Activated T-cell treated with anti-CD3 and anti-CD28 coated beads, Interleukin-2, amount 50 U/mL, for 4 hours (primary cell): Measurements from ENCODE around the gene TENM4. TPM values are rescaled to one million over a fixed set of nuclear protein-coding genes. Genes with fewer than 3 reads are reported as not detected.

Source experiments
- ATAC-seq, 2 donors: fragments of 200-7000 bp; cut with Tn5 transposase; one replicate each; pipeline ENCODE4 v1.10.0; 2021
- DNase-seq: peaks from one replicate; pipeline ENCODE4 v3.0.0-alpha.2; 2020
- H3K27me3 Mint-ChIP-seq: one replicate; pipeline ENCODE4 v1.8.0; 2021; ENCODE audit warnings: low read depth, mixed read lengths
- H3K36me3 Mint-ChIP-seq: one replicate; pipeline ENCODE4 v1.8.0; 2022; ENCODE audit warnings: mixed read lengths; ENCODE audit not compliant: insufficient read depth
- H3K4me1 Mint-ChIP-seq: one replicate; pipeline ENCODE4 v1.8.0; 2021; ENCODE audit warnings: low read depth, mixed read lengths
- H3K4me3 Mint-ChIP-seq: one replicate; pipeline ENCODE4 v1.8.0; 2021; ENCODE audit warnings: mild to moderate bottlenecking, moderate library complexity, mixed read lengths
- H3K9me3 Mint-ChIP-seq: one replicate; pipeline ENCODE4 v1.8.0; 2021; ENCODE audit warnings: mixed read lengths
- total RNA-seq, 3 donors: library from RNA; stranded (reverse); gene quantifications; one replicate each; pipeline ENCODE4 v1.2.1, GENCODE V29; 2021

TENM4 gene
- total RNA-seq, 3 donors from 2014 or later = 0.10 to 0.30 TPM; not detected in 1

DNA sequence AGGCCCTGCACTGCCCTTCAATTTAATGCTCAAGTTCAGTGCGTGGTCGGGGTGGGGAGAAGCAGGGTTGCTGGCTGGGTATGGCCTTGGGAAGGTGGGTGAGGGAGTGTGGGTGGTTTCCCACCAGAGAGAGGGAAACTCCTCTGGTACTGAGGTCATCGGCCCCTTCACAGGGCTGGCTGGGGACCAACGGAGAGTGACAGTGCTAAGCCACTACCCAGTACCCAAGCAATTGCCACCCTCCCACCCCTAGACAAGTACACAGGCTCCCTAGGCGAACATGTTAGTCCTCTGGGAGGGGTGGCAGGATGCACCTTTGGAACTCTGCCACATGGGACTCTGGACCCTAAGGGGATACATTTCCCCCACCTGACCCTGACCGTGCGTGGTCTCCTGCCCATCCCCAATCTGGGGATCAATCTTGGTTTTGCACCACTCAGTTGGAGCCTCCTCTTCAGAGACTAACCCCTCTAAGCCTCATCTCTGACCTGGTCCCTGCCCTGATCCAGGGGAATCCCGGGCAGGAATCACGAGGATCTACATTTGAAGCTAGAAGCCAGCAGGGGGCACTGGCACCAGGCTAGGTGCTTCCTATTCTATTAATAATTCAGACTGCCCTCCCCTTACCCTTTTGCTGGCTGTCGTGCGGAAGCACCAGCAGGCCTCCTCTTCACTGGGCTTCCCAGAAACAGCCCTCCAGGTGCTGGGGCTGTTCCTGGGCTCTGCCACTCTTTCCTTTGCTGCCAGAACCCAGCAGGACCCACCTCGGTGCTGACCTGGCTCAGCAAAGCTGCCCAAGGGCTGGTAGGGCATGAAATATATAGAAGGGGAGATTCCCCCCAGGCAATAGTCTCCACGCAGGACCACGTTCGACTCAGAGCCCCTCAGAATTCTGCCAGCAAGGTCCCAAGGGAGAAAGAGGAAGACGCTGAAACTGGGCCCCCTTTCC is 377.7 kb downstream of the TENM4 start:
- no peaks in the 10 kb centered on the region for H3K4me1 Mint-ChIP-seq
- DNase-seq (no peak), ATAC-seq (no peak)
- H3K27me3 Mint-ChIP-seq = no peaks in the 10 kb centered on the region
- H3K36me3 Mint-ChIP-seq = no peaks in the 10 kb centered on the region
- H3K4me3 Mint-ChIP-seq = no peak overlapping the region
- H3K9me3 Mint-ChIP-seq = no peaks in the 10 kb centered on the region

DNA sequence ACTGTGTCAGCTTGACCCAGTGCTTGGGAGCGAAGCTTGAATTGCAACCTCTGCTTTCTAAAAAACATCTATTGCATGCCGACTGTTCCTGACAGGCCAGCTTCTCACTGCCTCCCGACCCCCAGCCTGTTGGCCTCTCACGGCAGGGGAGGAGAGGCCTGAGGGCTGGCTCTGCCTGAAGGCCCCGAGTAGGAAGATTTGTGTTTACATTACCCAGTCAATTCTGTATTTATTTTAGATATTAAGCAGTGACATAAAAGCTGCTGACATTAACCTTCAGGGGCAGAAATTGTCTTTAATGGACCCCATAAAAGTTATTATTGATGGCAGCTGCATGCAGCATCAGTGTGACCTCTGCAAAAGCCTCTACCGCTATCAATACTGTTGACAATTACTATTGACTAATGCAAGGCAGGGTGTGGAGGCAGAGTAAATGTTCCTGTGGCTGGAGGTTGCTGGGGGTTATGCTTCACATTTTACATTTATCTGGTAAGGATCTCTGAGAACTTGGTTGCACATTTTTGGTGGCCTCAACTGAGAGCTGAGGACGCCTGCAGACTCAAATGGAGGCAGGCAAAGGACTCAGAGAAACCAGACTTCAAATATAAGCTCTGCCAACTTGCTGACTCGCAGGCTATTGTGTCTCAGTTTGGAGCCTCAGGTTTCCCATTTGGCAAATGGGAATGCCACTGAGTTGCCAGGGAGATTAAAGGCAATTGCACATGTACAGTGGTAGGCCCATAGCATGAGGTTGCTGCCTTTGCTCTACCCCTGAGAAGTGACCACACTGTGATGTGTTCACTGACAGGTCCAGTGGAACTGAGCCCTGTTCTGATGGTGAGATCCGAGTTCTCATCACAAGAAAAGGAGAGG is 380.5 kb downstream of the TENM4 start:
- Mint-ChIP-seq H3K4me3 (no peak overlapping the region), H3K27me3 (no peaks in the 10 kb centered on the region), H3K4me1 (no peaks in the 10 kb centered on the region), H3K36me3 (no peaks in the 10 kb centered on the region), H3K9me3 (no peaks in the 10 kb centered on the region)
- ATAC-seq (no peak), DNase-seq (no peak)

DNA sequence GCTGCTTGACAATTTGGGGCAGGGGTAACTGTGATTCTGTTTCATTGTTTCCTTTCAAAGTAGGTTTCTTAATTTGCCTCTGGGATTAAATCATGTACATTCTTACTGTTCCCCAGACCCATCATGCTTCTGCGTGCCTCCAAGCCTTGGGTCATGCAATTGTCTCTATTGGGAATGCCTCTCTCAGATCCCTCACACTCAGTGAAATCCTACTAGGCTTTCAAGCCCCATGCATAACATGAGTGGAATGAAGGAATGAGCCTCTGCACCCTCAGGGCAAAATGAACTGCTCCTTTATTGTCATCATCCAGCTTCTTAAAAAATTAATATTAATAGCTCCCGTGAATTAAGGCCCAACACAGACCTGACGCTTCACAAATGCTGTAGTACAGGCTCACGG is 381.7 kb downstream of the TENM4 start:
- Mint-ChIP-seq H3K9me3 (no peaks in the 10 kb centered on the region), H3K27me3 (no peaks in the 10 kb centered on the region), H3K36me3 (no peaks in the 10 kb centered on the region), H3K4me3 (no peak overlapping the region), H3K4me1 (no peaks in the 10 kb centered on the region)
- DNase-seq = no peak
- no peak for ATAC-seq

DNA sequence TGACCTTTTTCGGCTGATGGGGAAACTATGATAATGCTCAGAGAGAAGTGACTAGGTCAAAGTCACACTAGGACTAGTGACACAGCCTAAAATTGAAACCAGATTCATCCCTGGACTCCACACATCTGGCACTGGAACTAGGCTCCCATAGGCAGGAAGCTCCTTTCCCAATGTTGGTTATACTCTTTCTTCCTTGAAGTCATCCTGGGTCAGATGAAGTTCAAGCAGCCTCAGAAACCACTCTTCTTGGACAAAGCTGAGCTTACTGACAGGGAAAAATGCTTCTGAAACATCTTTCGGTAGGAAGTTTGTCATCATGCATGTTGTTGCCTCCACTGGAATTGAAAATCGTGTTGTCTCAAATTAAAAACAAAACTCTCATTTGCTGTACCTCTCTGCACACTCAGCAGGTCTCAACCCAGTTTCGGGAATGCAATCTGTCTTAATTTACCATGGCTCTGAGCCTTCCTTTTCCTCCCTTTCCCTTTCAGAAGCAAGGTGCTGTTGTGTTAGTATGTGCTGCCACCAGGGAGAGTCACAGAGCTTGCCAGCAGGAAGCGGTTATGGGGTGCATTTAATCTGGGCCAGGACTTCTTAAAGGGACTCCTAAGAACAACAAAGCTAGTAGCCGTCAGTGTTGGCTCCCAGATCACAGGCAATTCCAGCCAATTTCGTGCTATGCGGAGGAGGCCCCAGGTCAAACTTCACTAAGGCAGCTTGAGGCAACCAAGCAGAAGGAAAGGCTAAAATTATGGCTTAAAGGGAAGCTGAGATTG is 384.8 kb downstream of the TENM4 start:
- no peak for ATAC-seq
- no peaks in the 10 kb centered on the region for H3K27me3 Mint-ChIP-seq
- H3K36me3 Mint-ChIP-seq = no peaks in the 10 kb centered on the region
- H3K9me3 Mint-ChIP-seq = no peaks in the 10 kb centered on the region
- no peak for DNase-seq
- H3K4me3 Mint-ChIP-seq = no peak overlapping the region
- H3K4me1 Mint-ChIP-seq = no peaks in the 10 kb centered on the region

DNA sequence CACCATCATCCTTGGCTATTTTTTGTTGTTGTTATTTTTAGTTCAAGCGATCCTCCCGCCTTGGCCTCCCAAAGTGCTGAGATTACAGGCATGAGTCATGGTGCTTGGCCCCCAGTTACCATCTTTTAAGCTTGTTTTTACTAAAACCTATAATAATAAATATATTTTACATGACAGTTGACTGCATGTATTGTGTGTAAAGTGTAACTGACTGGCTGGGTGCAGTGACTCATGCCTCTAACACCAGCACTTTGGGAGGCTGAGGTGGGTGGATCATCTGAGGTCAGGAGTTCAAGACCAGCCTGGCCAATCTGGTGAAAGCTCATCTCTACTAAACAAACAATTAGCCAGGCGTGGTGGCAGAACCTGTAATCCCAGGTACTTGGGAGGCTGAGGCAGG is 386.2 kb downstream of the TENM4 start:
- Mint-ChIP-seq H3K4me1 (no peaks in the 10 kb centered on the region), H3K9me3 (no peaks in the 10 kb centered on the region), H3K36me3 (no peaks in the 10 kb centered on the region), H3K27me3 (peaks cover 3% of the 10 kb centered on the region), H3K4me3 (no peak overlapping the region)
- ATAC-seq (no peak), DNase-seq (no peak)

DNA sequence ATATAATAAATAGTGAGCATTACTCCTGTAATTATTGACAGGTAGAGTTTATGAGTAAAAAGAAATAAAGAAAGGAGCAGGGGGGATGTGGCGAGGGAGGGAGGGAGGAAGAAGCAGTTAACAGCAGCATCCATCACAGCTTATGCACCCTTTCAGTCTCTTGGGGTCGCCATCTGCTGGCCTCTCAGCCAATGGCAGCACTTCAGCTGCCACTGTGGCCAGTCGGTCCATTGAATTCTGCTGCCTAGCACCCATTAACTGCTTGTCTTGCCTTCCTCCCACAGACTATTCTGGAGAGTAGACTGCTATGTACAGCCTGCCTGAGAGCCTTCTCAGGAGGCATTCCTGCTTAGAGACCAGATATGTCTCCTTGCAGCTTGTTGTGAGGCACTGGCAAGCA is 388.3 kb downstream of the TENM4 start:
- Mint-ChIP-seq H3K36me3 (no peaks in the 10 kb centered on the region), H3K4me1 (no peaks in the 10 kb centered on the region), H3K4me3 (no peak overlapping the region), H3K9me3 (no peaks in the 10 kb centered on the region), H3K27me3 (peaks cover 3% of the 10 kb centered on the region)
- DNase-seq (no peak), ATAC-seq (no peak)

DNA sequence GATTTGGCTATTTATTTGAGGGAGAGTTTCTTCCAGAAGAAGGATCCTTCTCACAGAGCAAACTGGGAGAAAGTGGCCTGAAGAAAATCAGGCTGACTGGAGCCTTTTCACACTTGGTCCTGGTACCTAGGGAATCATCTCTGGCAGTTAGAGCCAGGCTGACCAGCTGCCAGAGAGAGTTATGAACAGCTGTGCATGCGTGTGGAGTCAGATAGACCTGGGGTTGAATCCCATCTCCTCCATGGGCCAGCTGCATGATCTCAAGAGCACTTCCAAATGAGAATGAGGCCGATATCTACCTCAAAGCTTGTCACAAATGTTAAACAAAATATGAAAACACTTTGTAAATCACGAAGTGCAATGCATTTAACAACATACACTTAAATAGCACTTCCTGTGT is 390.0 kb downstream of the TENM4 start:
- no peak overlapping the region for H3K4me3 Mint-ChIP-seq
- no peak for DNase-seq
- H3K27me3 Mint-ChIP-seq = peaks cover 3% of the 10 kb centered on the region
- no peaks in the 10 kb centered on the region for H3K4me1 Mint-ChIP-seq
- no peaks in the 10 kb centered on the region for H3K9me3 Mint-ChIP-seq
- H3K36me3 Mint-ChIP-seq = no peaks in the 10 kb centered on the region
- ATAC-seq = no peak

DNA sequence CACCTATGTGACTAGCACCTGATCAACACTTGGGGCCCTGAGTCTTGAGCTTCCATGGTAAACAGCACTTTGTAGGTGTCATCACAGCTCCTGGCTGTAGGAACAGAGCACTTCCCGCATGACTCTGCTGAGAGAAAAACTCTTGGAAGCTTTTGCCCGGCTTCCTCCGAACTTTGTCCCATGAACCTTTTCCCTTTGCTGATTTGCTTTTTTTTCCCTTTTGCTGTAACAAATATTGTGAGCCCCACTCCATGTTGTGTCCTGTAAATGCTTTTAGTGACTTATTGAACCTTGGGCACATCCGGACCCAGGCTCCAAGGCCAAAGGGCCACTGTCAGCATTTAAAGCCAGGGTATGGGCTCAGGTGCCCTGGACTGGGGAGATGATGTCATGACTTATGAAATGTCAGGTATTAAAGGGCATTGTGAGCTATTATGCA is 391.1 kb downstream of the TENM4 start:
- H3K4me1 Mint-ChIP-seq = no peaks in the 10 kb centered on the region
- H3K4me3 Mint-ChIP-seq = no peak overlapping the region
- no peaks in the 10 kb centered on the region for H3K36me3 Mint-ChIP-seq
- peaks cover 3% of the 10 kb centered on the region for H3K27me3 Mint-ChIP-seq
- ATAC-seq (no peak), DNase-seq (no peak)
- H3K9me3 Mint-ChIP-seq = no peaks in the 10 kb centered on the region

DNA sequence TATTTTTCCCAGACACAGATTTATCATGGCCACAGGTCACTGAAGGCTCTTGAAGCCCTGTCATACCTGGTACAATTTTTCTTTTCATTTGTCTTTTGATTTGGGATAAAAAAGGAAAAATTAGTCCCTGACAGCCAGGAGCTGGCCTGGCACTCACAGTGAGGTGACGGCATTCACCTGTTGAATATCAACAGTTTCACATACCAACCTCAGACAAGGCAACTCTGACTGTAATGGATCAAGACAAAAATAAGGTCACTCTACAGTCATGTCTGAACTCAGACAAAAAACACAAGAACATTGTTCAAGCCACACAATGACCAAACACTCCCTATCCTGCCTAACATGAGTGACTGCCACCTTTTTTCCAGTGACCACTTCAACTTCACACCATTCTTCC is 392.9 kb downstream of the TENM4 start:
- H3K4me3 Mint-ChIP-seq = no peak overlapping the region
- H3K36me3 Mint-ChIP-seq = no peaks in the 10 kb centered on the region
- H3K4me1 Mint-ChIP-seq = no peaks in the 10 kb centered on the region
- DNase-seq (no peak), ATAC-seq (no peak)
- H3K9me3 Mint-ChIP-seq = no peaks in the 10 kb centered on the region
- peaks cover 3% of the 10 kb centered on the region for H3K27me3 Mint-ChIP-seq

DNA sequence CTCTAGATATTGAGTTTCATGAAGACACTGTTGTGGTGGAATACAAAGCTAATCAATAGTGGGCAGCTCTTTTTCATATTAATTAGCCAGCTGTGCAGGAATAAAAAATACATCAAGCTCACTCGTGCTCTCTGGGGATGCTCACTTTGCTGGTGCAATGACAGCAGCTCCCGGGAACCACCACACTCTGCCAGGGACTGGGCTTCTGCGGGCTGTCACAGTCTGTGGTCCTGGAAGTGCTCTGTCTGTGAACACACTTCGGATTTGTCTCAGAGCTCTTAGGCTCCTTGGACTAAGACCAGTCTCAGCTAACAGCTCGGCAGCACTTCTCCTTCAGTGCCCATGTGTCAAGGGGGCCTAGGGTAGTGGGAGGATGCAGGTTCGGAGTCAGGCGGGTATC is 393.5 kb downstream of the TENM4 start:
- no peaks in the 10 kb centered on the region for H3K4me1 Mint-ChIP-seq
- no peaks in the 10 kb centered on the region for H3K9me3 Mint-ChIP-seq
- ATAC-seq = no peak
- no peak for DNase-seq
- H3K27me3 Mint-ChIP-seq = peaks cover 3% of the 10 kb centered on the region
- no peaks in the 10 kb centered on the region for H3K36me3 Mint-ChIP-seq
- H3K4me3 Mint-ChIP-seq = no peak overlapping the region

DNA sequence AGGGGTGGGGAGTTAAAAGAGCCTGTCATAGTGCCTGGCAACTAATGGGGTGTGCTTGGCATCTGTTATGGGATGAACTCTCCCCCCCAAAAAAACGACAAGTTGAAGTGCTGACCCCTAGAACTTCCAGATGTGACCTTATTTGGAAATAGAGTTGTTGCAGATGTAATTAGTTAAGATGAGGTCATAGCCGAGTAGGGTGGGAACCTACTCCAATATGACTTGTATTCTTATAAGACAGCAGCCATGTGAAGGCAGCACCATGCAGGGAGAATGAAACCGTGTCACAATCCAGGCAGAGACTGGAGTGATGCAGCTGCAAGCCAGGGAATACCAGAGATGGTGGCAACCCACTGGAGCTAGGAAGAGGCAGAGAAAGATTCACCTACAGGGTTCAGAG is 394.5 kb downstream of the TENM4 start:
- no peaks in the 10 kb centered on the region for H3K9me3 Mint-ChIP-seq
- ATAC-seq (no peak), DNase-seq (no peak)
- H3K4me1 Mint-ChIP-seq = no peaks in the 10 kb centered on the region
- H3K36me3 Mint-ChIP-seq = no peaks in the 10 kb centered on the region
- peaks cover 3% of the 10 kb centered on the region for H3K27me3 Mint-ChIP-seq
- no peak overlapping the region for H3K4me3 Mint-ChIP-seq

DNA sequence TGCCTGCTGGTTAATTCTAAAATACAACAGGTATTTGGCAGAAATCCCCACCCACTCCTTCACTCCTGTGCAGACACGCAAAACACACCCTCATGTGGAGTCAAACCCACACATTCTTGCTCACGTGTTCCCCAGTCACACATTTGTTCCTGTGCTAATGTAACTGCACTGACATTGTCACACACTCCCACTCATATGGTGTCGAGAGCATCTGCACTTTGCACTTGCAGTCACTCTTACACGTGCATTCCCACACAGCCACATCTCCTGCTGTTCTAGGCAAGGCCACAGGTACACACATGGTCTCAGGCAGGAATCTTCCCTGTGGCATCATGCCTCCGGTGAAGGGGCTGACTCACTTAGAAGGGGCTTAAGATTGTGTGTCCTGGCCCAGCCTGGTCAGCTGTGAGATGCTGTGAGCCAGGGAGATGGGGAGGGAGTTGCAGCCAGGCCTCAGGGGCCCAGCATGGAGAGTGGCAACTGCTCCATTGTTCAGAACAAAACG is 395.0 kb downstream of the TENM4 start:
- ATAC-seq = peak in 1 of 2 donors; percentile 27
- Mint-ChIP-seq H3K27me3 (peaks cover 3% of the 10 kb centered on the region), H3K4me3 (no peak overlapping the region), H3K4me1 (no peaks in the 10 kb centered on the region), H3K9me3 (no peaks in the 10 kb centered on the region), H3K36me3 (no peaks in the 10 kb centered on the region)
- no peak for DNase-seq

DNA sequence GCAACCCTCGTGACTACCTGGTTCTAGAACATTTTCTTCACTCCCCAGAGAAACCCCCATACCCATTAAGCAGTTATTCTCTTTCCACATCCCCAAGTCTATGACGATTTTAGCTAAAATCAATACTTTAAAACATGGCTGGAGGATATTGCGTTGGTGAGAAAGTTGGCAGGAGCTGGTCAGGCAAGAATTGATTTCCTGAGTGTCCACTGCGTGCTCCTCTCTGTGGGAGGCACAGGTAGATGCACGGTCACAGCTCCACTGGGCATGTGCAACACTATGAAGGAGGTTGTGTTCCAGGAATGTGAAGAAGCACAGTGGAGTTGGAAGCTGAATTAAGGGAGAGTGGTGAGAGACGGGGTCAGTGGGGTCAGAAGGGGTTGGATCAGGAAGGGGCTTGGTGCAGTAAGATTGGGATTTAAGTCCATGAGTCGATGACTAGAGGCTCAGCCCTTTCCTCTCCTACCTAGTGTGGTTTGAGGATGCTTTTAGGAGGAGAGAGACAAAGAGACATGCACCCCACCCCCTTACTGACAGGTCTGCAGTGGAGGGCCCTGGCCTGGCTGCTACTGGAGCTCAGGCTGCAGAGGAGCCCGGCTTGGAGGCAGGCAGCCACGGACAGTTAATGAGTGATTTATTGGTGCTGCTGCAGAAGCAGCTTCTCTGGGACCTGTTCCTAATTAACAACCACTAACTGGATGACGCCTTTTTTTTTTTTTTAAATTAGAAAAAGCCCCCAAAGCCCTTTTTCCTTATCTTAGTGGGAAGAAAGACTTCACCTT is 395.6 kb downstream of the TENM4 start:
- Mint-ChIP-seq H3K4me3 (no peak overlapping the region), H3K4me1 (no peaks in the 10 kb centered on the region), H3K36me3 (no peaks in the 10 kb centered on the region), H3K27me3 (peaks cover 3% of the 10 kb centered on the region), H3K9me3 (no peaks in the 10 kb centered on the region)
- DNase-seq (no peak), ATAC-seq (no peak)
